Measurements from ENCODE around the gene RINL.
"Not testable (repeated sequence)": the region's sequence is repeated elsewhere in the genome, so short reads cannot be mapped to it uniquely, and the experiment has no call there.

RINL gene

DNA sequence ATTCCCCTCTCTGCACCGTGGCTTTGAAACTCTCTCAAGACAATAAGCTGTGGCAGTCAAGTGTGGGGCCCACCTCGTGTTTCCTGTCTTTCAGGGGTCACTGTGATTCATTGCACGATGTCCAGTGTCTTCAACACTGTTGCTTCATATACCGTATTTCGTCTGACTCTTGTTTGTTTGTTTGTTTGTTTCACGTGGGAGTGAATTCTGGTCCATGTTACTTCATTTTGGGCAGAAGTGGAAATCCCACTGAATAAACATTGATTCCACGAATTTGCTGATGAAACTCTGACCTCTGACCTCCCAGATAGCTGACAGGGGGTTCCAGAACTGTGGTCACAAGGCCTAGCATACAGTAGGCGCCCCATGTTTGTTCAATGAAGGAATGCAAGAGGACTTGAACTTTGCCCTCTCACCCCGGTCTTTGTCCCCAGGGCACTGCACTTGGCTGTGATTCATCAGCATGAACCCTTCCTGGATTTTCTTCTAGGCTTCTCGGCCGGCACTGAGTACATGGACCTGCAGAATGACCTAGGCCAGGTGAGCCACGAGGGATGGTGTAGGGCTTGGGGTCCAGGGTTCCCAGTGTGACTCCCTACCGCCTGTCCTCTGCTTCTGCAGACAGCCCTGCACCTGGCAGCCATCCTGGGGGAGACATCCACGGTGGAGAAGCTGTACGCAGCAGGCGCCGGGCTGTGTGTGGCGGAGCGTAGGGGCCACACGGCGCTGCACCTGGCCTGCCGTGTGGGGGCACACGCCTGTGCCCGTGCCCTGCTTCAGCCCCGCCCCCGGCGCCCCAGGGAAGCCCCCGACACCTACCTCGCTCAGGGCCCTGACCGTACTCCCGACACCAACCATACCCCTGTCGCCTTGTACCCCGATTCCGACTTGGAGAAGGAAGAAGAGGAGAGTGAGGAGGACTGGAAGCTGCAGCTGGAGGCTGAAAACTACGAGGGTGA is 26.8 kb upstream of the RINL start:
- DNase-seq, result no peak

DNA sequence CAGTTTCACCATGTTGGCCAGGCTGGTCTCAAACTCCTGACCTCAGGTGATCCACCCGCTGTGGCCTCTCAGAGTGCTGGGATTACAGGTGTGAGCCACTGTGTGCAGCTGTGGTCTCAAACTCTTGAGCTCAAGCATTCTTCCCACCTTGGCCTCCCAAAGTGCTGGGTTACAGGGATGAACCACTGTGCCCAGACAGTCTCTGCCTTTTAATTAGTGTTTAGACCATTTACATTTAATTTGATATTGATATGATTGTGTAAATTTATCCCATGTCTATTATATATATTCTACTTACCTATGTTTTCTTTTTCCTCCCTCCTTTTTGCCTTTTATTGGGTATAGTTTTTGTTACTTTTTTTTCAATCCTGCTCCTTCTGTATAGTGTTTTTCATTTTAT is 23.6 kb upstream of the RINL start:
- no peak for DNase-seq

DNA sequence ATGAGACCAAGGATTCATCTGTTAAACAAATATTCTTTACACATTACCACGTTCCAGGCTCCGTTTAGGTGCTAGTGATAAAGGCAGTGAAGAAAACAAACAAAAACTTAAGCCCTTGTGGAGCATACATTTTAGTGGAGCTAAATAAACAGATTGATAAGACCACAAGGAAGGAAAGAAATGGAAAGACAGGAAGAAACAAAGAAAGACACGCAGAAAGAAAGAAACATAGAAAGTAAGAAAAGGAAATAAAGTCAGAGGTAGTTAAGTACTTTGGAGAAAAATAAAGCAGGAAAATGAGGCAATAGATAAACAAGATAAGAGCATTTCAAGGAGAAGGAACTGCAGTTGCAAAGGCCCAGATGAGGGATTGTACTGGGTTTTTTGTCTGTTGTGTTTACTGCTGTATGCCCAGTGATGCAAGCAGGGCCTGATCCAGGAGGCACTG is 22.7 kb upstream of the RINL start:
- no peak for DNase-seq

DNA sequence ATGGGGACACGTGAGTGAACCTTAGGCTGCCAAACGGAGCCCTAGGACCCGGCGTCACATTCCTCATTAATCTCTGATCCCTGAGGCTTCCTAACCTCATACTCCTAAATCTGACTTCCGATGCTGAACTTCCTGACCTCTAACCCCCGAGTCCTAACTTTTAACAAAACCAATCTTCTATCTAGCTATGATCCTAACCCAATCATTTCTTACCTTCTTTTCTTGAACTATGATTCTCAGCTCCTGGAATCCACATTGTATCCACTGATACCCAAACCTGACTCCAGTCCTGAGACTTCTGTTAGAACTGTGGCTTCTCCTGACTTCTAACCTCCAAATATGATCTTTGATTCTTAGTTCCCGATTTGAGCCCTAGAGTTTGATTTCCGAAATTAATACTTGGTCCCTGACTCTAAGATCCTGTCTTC is 22.1 kb upstream of the RINL start:
- no peak for DNase-seq

DNA sequence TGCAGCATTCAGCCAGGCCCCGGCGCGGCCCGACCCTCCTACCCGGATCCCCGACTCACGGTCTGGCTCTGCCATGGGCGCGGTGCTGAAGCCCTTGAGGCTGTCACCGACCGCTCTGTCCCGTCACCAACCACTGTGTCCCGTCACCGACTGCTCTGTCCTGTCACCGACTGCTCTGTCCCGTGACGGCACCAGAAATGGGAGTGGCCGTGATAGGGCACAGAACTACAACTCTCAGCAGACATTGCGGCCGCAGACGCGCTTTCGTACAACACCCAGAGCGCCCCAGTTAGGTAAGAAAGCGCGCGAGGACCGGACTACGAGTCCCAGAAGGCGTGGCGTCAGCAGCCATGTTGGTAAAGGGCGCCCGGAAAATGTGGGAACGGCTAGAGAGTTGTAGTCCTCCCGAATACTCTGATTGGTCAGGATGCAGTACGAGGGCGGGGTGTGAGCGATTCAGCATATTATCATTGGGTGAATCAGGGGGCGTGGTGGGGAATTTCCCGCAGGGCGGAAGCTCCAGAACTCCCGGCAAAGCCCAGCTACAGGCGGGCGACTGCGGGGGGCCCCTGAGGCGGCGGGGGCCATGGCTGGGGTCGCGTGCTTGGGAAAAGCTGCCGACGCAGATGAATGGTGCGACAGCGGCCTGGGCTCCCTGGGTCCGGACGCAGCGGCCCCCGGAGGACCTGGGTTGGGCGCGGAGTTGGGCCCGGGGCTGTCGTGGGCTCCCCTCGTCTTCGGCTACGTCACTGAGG is 21.5 kb upstream of the RINL start, which contains the start of the genes NFKBIB and SIRT2:
NFKBIB (plus strand) TSS at position 523 of the 755 bp plus-strand sequence; CDS start at position 587, 64 bp downstream.
SIRT2 (minus strand) TSS at position 172 of the 755 bp plus-strand sequence; CDS start at position 75, 97 bp downstream.
- DNase-seq, result peak; percentile 99 to 100

DNA sequence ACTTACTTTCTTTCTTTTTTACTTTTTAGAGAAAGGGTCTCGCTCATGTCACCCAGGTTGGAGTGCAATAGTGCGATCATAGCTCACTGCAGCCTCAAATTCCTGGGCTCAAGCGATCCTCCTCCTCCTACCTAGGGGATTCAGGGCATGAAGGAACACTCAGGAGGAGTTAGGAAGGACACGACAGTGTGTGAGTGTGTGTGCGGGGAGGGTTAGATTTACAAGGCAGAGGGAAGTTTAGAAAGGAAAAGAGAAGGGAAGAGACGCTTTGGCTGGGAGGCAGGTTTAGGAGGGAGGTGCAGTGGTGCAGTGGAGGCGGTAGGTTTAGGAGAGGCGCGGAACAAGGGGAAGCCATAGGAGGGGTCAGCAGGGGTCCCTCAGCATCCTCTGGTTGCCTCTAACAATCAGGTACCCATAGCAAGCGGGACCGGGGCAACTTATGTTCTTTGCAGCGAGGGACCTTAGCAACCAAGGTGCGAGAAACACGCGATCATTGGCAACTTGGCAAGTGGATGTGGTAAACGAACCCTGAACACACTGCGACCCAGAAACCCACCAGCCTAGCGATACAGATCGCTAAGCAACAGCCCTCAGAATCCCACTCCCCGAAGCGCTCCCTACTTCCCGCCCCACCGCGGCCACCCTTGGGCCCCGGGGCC is 20.8 kb upstream of the RINL start:
- peak in 1 of 2 experiments; percentile 55 for DNase-seq

DNA sequence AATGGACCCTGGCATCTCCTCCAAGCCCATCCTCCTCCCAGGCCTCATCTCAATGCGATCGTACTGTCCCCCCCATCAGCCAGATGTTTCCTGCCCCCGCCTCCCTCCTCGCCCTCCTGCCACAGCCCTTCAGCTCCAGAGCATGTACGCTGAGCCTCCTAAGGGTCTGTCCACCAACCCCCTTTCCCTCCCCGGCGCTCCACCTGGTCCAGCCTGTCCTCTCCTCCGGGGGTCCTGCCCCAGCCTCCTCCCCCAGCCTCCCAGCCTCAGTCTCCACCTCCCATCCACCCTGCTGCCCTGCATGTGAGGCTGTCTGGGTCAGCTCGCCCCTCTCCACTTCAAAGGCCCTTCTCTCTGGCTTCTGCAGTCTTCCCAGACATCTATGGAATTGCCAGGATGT is 16.9 kb upstream of the RINL start:
- no peak for DNase-seq

DNA sequence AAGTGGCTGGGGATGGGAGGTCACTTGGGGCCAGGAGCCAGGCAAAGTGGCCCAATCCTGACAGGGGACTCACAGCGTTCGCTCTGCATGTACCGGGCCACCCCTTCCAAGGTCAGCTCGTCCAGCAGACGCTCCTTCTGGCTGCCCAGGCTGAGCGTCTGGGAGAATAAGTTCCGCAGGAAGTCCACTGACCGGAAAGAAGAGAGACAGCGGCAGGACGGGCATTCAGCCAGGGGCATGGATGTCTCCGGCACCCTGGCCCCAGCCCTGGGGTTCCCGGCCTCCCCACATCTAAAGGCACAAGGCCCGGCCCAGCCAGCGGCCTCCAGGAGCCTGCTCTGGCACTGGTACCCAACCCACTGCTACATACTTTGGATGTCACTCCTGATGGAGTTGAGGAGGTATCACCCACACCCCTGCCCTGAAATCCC is 15.3 kb upstream of the RINL start:
- DNase-seq, result no peak

DNA sequence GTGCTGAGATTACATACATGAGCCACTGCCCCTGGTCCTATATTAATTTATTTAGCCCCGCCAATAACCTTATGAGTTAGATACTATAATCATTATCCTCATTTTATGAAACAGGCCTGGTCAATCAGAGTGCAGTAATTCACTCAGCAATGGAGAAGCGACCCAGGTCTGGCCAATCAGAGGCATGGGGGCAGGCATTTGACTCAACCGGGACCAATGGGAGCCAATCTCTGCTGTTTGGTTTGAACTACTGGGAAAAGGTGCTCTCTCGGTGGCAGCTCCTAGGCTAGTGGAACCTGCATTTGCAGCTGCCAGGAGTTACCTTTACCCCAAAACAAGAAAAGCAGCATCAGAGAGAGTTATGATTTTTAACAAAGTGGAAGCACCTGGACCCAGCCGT is 14.8 kb upstream of the RINL start:
- DNase-seq, result no peak

DNA sequence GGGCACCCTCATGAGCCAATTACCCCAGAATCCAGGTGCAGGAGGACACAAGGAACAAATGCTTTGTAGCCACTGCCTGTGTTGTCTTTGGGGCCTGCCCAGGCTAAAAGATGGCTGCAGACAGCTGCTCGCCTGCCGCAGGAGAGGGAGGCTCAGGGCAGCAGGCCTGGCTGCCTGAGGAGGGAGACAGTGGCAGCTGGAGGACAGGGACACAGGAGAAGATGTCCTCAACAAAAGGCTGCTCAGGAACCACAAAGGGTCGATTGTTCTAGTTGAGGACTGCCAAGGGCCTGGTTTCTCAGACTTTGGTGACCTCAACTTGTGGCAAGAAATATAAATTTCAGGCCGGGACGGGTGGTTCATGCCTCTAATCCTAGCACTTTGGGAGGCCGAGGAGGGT is 13.7 kb upstream of the RINL start:
- no peak for DNase-seq

DNA sequence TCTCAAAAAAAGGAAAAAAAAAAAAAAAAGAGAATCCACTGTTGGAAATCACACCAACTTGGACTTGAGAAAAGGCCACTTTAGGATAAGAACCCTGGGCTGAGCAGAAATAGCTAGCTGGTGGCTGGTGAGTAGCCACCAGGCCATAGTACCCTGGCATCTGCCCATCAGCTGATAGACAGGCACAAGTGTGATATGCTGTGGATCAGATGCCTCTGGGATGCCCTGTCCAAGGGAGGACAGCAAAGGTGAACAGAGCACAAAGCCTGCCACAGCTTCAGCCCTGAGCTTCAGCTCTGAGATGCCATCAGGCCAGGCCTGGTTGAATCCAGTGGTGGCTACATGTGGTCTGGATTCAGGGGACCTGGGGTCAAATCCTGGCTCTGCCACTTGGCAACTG is 12.6 kb upstream of the RINL start:
- DNase-seq, result no peak

DNA sequence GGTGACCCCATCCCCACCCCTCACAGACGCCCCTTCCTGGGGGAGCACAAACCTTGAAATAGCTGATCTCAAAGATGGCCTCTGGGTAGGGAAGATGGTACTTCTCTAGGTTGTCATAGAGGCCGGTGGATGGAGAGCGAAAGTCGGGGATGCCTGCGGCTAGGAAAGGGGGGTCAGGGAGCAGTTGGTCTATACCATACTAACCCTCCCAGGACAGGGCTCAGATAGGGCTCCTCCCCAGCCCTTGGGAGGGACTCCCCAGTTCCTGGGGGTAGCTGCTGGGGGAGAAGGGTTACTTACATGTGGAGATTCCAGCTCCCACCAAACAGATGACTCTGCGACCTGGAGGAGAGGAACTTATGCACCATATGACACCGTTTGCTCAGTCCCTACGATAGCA is 11.7 kb upstream of the RINL start:
- no peak for DNase-seq

DNA sequence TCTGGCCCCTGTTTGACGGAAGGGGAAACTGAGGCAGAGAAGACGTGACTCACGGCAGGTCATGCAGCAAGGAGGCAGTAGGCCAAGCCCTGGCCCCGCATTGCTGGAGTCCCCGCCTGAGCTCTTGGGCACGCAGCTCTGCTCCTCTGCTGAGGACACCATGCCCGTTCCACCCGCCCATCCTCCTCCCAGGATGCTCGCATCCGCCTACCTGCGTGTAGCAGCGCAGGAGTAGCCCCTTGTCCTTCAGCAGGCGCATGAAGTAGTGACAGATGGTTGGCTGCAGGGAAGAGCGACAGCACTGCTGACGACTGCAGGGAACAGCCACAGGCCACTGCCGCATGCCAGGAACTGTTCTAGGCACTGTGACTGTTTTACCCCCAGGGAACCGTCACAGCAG is 10.8 kb upstream of the RINL start:
- DNase-seq, result no peak

DNA sequence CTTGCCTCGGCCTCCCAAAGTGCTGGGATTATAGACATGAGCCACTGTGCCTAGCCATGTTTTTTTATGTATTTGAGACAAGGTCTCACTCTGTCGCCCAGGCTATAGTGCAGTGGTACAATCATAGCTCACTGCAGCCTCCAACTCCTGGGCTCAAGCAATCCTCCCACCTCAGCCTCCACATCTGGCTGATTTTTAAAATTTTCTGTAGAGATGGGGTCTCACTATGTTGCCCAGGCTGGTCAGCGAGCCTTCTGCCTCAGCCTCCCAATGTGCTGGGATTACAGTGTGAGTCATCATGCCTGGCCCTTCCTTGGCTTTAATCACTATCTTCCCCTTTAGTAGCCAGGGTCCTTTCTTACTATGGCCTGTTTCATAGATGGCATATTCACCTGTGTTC is 6.6 kb upstream of the RINL start:
- DNase-seq, result not testable (repeated sequence)

DNA sequence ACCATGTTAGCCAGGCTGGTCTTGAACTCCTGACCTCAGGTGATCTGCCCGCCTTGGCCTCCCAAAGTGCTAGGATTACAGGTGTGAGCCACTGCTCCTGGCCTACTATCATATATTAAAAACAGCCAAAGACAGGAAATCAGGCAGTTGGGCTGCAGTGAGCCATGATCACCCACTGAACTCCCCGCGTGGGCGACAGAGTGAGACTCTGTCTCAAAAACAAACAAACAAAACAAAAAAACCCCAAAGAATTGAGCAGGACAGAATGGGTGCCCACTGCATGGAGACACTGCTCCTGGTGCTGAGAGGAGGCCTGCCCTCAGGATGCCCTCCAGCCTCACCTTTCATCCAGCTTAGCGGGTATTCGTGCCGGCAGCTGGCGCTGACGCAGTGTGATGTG is 5.2 kb upstream of the RINL start:
- DNase-seq, result no peak

DNA sequence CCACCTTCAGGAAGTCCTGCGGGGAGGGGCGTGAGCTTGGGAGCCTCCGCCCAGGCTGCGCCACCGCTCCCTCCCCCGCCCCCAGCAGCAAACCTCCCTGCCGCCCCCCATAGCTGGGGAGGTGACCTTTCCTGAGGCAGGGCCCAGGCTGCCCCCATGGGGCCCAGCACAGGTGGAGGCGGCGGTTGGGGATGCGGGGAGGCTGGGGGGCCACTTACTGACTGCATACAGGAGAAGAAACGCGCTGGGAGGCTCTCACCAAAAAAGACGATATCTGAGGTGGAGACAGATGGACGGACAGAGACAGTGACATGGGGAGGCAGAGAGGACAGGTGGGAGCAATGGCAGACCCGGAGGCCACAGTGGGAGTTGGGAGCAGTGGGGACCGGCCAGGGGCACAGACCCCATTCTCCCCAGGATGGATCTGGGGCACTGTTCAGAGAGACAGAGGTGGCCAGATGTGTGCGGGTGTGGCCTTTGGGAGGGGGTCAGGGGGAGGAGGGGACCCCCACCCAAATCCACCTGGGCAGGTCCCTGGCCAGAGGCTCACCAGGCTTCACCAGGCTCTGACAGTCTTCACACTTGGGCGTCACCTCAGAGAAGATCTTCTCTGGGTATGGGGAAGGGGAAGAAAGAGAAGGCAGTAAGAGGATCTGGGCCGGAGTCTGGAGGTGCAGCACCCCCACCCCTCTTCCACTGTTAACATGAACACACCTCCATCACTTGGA is 3.0 kb upstream of the RINL start:
- no peak for DNase-seq

DNA sequence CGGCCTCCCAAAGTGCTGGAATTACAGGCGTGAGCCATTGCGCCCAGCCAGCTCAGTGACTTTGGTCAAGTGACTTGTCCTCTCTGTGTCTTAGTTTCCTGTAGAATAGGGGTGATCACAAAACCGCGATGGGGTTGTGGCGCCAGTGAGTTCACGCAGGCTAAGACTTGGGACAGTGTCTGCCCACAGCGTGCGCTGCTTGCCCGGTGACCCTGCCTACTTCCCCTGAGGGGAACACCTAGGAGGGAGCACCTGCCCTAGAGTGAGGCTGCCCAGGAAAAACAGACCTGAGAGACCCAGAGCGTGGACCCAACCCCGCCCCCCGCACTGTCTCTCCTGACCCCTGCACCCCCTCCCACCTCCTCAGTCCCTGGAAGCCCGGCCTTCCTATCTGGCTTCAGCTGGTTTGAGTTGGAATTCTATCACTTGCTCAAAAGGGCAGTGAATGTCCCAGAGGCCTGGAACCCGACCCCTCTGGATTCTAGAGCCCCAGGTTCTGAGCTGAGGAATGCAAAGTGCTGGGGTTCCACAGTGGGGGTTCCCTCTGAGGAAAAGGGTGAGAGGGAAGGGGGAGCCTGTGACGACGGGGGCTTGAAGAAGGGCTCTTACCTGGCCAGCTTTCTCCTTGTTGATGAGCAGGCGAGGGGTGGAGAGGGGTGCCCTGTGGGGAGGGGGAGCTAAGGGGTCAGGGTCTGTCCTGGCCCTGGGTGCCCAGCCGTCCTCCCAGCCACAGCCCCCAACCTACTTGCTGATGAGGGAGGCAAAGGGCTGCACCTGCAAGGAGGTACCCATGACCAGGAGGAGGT is 2.2 kb upstream of the RINL start:
- no peak for DNase-seq

DNA sequence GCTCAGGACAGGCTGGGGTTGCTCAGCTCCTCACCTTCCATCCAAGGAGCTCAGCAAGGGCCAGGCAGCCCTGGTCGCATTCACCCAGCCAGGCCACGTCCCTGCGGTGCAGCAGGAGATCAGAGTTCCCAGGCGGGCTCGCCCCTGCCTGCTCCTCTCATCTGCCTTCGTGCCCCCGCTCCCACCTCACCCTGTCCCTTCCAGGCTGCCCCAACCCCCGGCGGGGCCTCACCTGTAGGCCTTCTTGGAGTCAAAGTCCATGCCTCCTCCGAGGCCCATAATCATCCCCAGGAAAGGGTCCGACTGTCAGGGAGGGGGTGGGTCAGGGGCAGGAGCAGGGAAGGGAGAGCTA is 1.3 kb upstream of the RINL start:
- no peak for DNase-seq

DNA sequence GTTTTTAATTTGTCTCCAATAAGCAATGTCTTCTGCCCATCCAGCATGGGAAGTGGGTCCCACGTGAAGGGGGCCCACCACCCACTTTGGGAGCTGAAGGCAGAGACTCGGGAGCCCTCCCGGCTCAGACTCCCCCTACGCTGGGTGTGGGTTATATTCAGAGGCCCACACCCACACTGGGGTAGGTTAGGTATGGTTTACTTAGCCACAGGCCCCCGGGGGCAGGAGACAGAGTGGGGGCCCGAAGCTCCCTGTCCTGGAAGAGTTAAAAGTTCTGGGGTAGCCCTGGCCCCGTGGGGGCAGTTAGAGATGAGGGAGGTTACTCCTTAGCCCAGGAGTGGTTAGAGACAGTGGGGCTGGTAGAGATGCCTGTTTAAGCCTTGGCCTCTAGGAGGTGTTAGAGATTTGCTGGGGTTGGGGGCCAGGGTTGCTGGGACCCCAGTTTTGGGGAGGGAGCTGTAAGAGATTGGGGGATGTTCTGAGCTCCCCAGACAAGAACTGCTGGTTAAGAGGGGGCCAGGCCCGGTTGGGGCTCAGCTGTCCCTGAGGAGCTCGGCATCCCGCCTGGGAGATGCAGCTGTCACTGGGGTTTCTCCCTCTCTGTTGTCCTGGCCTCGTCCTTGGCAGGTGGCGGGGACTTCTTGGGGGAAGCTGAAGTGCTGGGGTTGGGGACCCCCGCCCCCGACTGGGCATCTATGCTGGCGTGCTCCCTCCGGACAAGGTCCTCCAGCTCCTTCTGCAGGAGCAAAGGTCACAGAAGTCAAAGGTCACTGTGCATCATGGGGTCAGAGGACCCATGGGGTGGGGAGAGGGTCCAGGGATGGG is 712 bp upstream of the RINL start:
- DNase-seq, result no peak

DNA sequence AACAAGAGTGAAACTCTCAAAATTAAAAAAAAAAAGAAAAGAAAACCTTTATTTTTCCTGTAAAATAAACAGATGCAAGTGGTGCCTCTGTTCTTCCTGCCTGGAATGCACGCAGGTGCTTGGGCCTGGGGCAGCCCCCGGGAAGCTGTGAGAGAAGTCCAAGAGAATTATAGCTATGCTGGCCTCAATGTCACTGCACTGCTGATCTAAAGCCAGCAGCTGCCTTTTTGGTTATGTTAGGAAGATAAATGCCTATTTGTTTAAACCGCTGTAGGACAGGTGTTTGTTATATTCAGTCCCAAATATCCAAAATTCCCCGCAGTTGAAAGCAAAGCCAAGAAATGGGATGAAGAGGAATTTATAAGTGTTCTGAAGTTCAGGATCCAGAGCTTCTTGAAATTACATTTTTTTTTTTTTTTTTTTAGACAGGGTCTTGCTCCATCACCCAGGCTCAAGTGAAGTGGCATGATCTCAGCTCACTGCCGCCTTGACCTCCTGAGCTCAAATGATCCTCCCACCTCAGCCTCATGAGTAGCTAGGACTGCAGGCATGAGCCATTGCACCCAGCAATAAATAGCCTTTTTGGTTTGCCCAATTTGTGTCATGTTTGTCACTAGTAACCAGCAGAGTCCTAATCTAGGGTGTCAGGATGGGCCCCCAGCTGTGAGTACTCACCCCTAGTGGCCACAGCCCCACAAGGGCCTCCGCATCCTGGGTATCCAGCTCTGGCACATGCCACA is 2.2 kb downstream of the RINL start:
- DNase-seq, result no peak
